Measurements from ENCODE around the gene GRAP2.

DNA sequence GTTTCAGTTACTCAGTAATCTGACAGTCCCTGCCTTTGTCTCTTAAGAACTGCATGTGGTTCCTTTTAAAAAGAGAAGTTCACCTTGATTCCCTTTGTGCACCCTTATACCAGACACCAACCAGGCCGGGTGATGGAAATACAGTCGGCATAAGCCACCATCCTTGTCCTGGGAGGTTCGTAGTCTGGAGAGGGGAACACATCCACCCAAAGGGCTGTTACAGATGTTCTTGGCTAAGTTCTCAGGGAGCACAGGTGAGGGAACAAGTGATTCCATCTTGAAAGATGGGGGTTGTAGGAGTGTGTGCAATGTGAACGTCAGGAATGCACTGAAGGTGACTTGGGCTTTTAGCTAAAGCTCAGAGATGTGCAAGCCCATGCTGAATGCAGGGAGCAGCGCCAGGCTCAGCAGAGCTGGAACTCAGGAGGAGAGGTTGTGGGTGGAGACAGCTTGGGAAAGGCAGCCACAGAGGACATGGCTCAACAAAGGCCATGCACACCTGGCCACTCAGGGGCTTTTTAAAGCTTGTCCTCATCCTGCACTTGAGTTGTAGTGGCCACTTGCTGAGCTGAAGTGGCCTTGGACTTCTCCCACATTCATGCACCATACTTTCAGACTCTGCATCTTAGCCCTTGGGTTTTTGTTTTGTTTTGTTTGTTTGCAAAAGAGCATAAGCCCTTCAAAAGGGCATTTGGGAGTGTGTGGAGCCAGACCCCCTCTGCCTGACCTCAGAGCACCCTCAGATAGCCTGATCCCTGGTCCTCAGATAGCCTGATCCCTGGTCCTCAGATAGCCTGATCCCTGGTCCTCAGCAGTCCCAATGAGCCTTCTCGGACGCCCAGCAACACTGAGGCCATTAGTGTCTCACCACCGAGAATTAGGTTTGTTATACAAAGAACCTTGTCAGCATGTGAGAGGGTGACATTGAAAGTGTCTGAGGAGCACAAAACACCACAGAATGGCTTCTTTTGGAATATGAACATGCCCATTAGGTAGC is 46.6 kb downstream of the GRAP2 start:
- TF ChIP-seq CTCF (conservative IDR thresholded peaks at IDR 0.05; ENCODE audit: low read length) (no peak), EZH2phosphoT487 (IDR thresholded peaks at IDR 0.05; ENCODE audit: borderline replicate concordance) (no peak)

Data from Loucy (cell line).